ENCODE measurements around the gene TMEM135. TPM values are rescaled to one million over a fixed set of nuclear protein-coding genes. Genes with fewer than 3 reads are reported as not detected.

The TMEM135 gene
- total RNA-seq, 1 donor from 2014 or later, result 20.6 TPM

DNA sequence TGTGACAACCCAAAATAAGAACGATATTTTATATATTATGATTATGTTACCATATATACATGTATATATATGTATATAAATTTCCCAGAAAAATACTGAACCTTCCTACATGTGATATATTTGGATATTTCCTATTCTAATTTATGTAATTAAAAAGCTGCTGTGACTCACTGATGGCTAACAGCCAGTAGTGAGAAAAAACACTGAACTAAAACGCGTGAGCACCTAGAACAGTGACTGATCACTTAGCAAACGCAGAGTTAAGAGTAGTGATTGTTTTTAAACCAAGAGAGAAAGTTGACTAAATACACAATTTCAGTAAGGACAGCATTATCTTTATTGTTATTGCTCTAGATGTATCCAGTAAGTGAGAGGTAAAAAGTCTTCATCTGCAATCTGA, 213.8 kb downstream of the TMEM135 start:
- H3K4me3 Mint-ChIP-seq (ENCODE audit: unreplicated experiment), result no peak overlapping the region
- no peaks in the 10 kb centered on the region for H4K20me1 ChIP-seq (ENCODE audit: insufficient read depth, low read length)
- no peaks in the 10 kb centered on the region for H3K79me2 ChIP-seq (ENCODE audit: insufficient read depth, low read length)
- no peaks in the 10 kb centered on the region for H3K36me3 ChIP-seq (ENCODE audit: insufficient read depth, low read length)
- H3K4me1 ChIP-seq (ENCODE audit: insufficient read depth, low read length), result no peaks in the 10 kb centered on the region
- H3K4me3 ChIP-seq (ENCODE audit: insufficient read depth, low read depth, low read length), result no peak overlapping the region
- H3K36me3 Mint-ChIP-seq (ENCODE audit: low read depth, unreplicated experiment), result peaks cover 5% of the 10 kb centered on the region
- no peak overlapping the region for H2AFZ ChIP-seq (ENCODE audit: low read depth, low read length)
- peaks cover 7% of the 10 kb centered on the region for H3K9me3 Mint-ChIP-seq (ENCODE audit: unreplicated experiment)
- H3K9me3 ChIP-seq (ENCODE audit: insufficient read depth, low read depth, low read length), result no peaks in the 10 kb centered on the region
- no peak overlapping the region for H3K27ac Mint-ChIP-seq (ENCODE audit: unreplicated experiment)
- no peaks in the 10 kb centered on the region for H3K27me3 ChIP-seq (ENCODE audit: insufficient read depth, low read length)
- H3K9ac ChIP-seq (ENCODE audit: low read length), result no peak overlapping the region
- H3K4me1 Mint-ChIP-seq (ENCODE audit: low read depth, unreplicated experiment), result peaks cover 5% of the 10 kb centered on the region
- FAIRE-seq (peak; percentile 29), DNase-seq (ENCODE audit: low read depth) (no peak)
- no peaks in the 10 kb centered on the region for H3K27me3 Mint-ChIP-seq (ENCODE audit: low read depth, unreplicated experiment)
- no peak overlapping the region for H3K27ac ChIP-seq (ENCODE audit: low read depth, low read length)
- TF ChIP-seq EZH2 (IDR thresholded peaks at IDR 0.05; ENCODE audit: insufficient read depth, low read length), result no peak
- TF ChIP-seq, protein P1, sequence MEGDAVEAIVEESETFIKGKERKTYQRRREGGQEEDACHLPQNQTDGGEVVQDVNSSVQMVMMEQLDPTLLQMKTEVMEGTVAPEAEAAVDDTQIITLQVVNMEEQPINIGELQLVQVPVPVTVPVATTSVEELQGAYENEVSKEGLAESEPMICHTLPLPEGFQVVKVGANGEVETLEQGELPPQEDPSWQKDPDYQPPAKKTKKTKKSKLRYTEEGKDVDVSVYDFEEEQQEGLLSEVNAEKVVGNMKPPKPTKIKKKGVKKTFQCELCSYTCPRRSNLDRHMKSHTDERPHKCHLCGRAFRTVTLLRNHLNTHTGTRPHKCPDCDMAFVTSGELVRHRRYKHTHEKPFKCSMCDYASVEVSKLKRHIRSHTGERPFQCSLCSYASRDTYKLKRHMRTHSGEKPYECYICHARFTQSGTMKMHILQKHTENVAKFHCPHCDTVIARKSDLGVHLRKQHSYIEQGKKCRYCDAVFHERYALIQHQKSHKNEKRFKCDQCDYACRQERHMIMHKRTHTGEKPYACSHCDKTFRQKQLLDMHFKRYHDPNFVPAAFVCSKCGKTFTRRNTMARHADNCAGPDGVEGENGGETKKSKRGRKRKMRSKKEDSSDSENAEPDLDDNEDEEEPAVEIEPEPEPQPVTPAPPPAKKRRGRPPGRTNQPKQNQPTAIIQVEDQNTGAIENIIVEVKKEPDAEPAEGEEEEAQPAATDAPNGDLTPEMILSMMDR (IDR thresholded peaks at IDR 0.05; ENCODE audit: insufficient read depth, low read depth, low read length), result no peak
- H3K4me2 ChIP-seq (ENCODE audit: low read length), result no peak overlapping the region

DNA sequence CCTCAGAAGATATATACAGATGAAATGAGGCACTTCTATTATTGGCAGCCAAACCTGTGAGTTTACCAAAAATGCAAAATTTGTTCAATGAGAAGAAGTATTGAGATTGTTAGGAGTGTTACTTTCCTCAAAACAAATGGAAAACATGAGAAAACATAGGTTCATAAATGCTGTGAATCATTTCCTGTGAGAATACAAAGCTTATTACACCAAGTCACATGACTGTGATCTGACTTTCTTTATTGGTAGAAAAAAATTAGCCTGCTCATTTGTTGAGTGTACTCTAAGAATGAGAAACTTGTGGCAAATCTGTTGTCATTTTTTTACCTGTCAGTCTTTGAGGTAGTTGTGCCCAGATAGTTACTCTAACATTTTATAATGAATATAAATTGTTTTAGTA, 215.1 kb downstream of the TMEM135 start:
- H3K27ac ChIP-seq (ENCODE audit: low read depth, low read length), result no peak overlapping the region
- no peak for DNase-seq (ENCODE audit: low read depth)
- H3K9me3 ChIP-seq (ENCODE audit: insufficient read depth, low read depth, low read length), result no peaks in the 10 kb centered on the region
- no peak overlapping the region for H3K9ac ChIP-seq (ENCODE audit: low read length)
- no peak overlapping the region for H3K27ac Mint-ChIP-seq (ENCODE audit: unreplicated experiment)
- no peak for FAIRE-seq
- no peaks in the 10 kb centered on the region for H4K20me1 ChIP-seq (ENCODE audit: insufficient read depth, low read length)
- no peaks in the 10 kb centered on the region for H3K36me3 ChIP-seq (ENCODE audit: insufficient read depth, low read length)
- TF ChIP-seq, protein P1 (IDR thresholded peaks at IDR 0.05; ENCODE audit: insufficient read depth, low read depth, low read length), result no peak
- no peak for TF ChIP-seq EZH2 (IDR thresholded peaks at IDR 0.05; ENCODE audit: insufficient read depth, low read length)
- H3K79me2 ChIP-seq (ENCODE audit: insufficient read depth, low read length), result no peaks in the 10 kb centered on the region
- no peaks in the 10 kb centered on the region for H3K4me1 ChIP-seq (ENCODE audit: insufficient read depth, low read length)
- no peak overlapping the region for H3K4me3 ChIP-seq (ENCODE audit: insufficient read depth, low read depth, low read length)
- H3K4me3 Mint-ChIP-seq (ENCODE audit: unreplicated experiment), result no peak overlapping the region
- H3K27me3 ChIP-seq (ENCODE audit: insufficient read depth, low read length), result no peaks in the 10 kb centered on the region
- no peaks in the 10 kb centered on the region for H3K27me3 Mint-ChIP-seq (ENCODE audit: low read depth, unreplicated experiment)
- H2AFZ ChIP-seq (ENCODE audit: low read depth, low read length), result no peak overlapping the region
- H3K4me1 Mint-ChIP-seq (ENCODE audit: low read depth, unreplicated experiment), result peaks cover 9% of the 10 kb centered on the region
- no peak overlapping the region for H3K4me2 ChIP-seq (ENCODE audit: low read length)
- H3K36me3 Mint-ChIP-seq (ENCODE audit: low read depth, unreplicated experiment), result peaks cover 3% of the 10 kb centered on the region
- H3K9me3 Mint-ChIP-seq (ENCODE audit: unreplicated experiment), result peaks cover 3% of the 10 kb centered on the region

DNA sequence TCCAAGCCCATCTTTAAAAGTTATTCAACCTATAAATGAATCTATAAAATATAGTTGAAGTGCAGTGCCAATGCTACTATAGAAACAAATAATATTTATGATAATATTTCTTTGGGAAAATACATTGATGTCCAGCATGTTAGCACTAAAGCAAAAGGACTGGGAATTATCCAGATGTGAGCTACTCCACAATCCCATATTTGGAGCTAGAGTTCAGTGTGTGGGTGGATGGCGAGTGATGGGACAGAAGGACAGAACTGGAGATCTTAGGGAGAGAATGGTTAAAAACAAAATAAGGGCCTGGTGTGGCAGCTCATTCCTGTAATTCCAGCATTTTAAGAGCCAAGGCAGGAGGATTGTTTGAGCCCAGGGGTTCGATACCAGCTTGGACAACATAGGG, 216.8 kb downstream of the TMEM135 start:
- no peaks in the 10 kb centered on the region for H3K79me2 ChIP-seq (ENCODE audit: insufficient read depth, low read length)
- no peaks in the 10 kb centered on the region for H3K36me3 Mint-ChIP-seq (ENCODE audit: low read depth, unreplicated experiment)
- no peak overlapping the region for H3K9ac ChIP-seq (ENCODE audit: low read length)
- no peak overlapping the region for H3K27ac ChIP-seq (ENCODE audit: low read depth, low read length)
- H3K4me1 Mint-ChIP-seq (ENCODE audit: low read depth, unreplicated experiment), result peaks cover 9% of the 10 kb centered on the region
- no peaks in the 10 kb centered on the region for H3K9me3 Mint-ChIP-seq (ENCODE audit: unreplicated experiment)
- no peak overlapping the region for H3K4me2 ChIP-seq (ENCODE audit: low read length)
- no peaks in the 10 kb centered on the region for H3K27me3 ChIP-seq (ENCODE audit: insufficient read depth, low read length)
- no peak overlapping the region for H3K27ac Mint-ChIP-seq (ENCODE audit: unreplicated experiment)
- H3K9me3 ChIP-seq (ENCODE audit: insufficient read depth, low read depth, low read length), result no peaks in the 10 kb centered on the region
- DNase-seq (ENCODE audit: low read depth) (no peak), FAIRE-seq (no peak)
- TF ChIP-seq EZH2 (IDR thresholded peaks at IDR 0.05; ENCODE audit: insufficient read depth, low read length), result no peak
- TF ChIP-seq, protein P1 (IDR thresholded peaks at IDR 0.05; ENCODE audit: insufficient read depth, low read depth, low read length), result no peak
- no peaks in the 10 kb centered on the region for H3K27me3 Mint-ChIP-seq (ENCODE audit: low read depth, unreplicated experiment)
- H4K20me1 ChIP-seq (ENCODE audit: insufficient read depth, low read length), result no peaks in the 10 kb centered on the region
- H3K4me3 ChIP-seq (ENCODE audit: insufficient read depth, low read depth, low read length), result no peak overlapping the region
- no peak overlapping the region for H3K4me3 Mint-ChIP-seq (ENCODE audit: unreplicated experiment)
- H3K4me1 ChIP-seq (ENCODE audit: insufficient read depth, low read length), result no peaks in the 10 kb centered on the region
- no peak overlapping the region for H2AFZ ChIP-seq (ENCODE audit: low read depth, low read length)
- no peaks in the 10 kb centered on the region for H3K36me3 ChIP-seq (ENCODE audit: insufficient read depth, low read length)
